GM18907 (cell line): Measurements from ENCODE around the gene RACGAP1.

Experiments
- ATAC-seq: cut with Tn5 transposase; IDR thresholded peaks from one replicate; pipeline ENCODE4 v1.9.1; 2021; ENCODE audit warnings: mild to moderate bottlenecking, moderate library complexity; ENCODE audit not compliant: unreplicated experiment

Gene RACGAP1

GRCh38 chr12:50025187-50026059 is at the start of gene RACGAP1:
TSS of gene RACGAP1 (minus strand) at chr12:50025494. CDS start at chr12:50016715, 8,779 bp downstream.
- ATAC-seq, result peak; percentile 96

- ATAC-seq, result no peak
Measured at GRCh38 chr12:50073712-50074111, 48.4 kb upstream of the RACGAP1 start.

- no peak for ATAC-seq
Measured at GRCh38 chr12:50073206-50073605, 47.9 kb upstream of the RACGAP1 start.

- ATAC-seq, result no peak
Measured at GRCh38 chr12:50072198-50072907, 47.1 kb upstream of the RACGAP1 start.

GRCh38 chr12:50070314-50071060 is 45.2 kb upstream of the RACGAP1 start:
- no peak for ATAC-seq

GRCh38 chr12:50069539-50069938 is 44.2 kb upstream of the RACGAP1 start:
- ATAC-seq, result no peak

- ATAC-seq, result no peak
Measured at GRCh38 chr12:50069069-50069468, 43.8 kb upstream of the RACGAP1 start.

- no peak for ATAC-seq
Measured at GRCh38 chr12:50066402-50066801, 41.1 kb upstream of the RACGAP1 start.

- no peak for ATAC-seq
Measured at GRCh38 chr12:50065726-50066310, 40.5 kb upstream of the RACGAP1 start.

- ATAC-seq, result no peak
Measured at GRCh38 chr12:50062728-50063460, 37.6 kb upstream of the RACGAP1 start.

- no peak for ATAC-seq
Measured at GRCh38 chr12:50061946-50062686, 36.8 kb upstream of the RACGAP1 start.

GRCh38 chr12:50061171-50061570 is 35.9 kb upstream of the RACGAP1 start:
- no peak for ATAC-seq

GRCh38 chr12:50060120-50060468 is 34.8 kb upstream of the RACGAP1 start:
- no peak for ATAC-seq

- ATAC-seq, result no peak
Measured at GRCh38 chr12:50059440-50060119, 34.3 kb upstream of the RACGAP1 start.

GRCh38 chr12:50058743-50059312 is 33.5 kb upstream of the RACGAP1 start:
- ATAC-seq, result no peak

GRCh38 chr12:50057896-50058670 is 32.8 kb upstream of the RACGAP1 start:
- no peak for ATAC-seq

GRCh38 chr12:50057000-50057841 is 31.9 kb upstream of the RACGAP1 start, which contains the start of gene ASIC1:
TSS of gene ASIC1 (plus strand) at chr12:50057596. CDS start at chr12:50058767, 1,171 bp downstream.
- no peak for ATAC-seq
